ENCODE data around the gene ZBTB9. TPM values are rescaled to one million over a fixed set of nuclear protein-coding genes. Genes with fewer than 3 reads are reported as not detected.

ZBTB9 gene
- total RNA-seq, 4 donors from 2014 or later = 0.82 to 2.2 (median 1.2) TPM

DNA sequence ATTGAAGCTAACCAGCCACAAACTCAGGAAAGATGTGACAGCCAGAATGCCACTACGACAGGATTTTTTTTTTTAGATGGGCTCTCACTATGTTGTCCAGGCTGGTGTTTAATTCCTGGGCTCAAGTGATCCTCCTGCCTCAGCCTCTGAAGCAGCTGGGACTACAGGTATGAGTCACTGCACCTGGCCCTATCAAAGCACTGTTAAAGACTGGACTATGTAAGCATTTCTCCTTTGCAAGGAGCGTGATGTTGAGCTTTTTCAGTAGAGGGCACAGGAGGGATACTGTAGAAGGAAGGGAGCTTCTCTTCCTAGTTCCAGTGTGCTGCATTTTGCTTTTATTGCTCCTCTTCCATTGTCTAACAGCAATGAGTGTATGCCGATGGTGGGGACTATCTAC is 35.8 kb downstream of the ZBTB9 start:
- in situ Hi-C loops (cut with MboI; ENCODE audit: low sequenced_read_pairs in 4 of 4) (no loop called here), intact Hi-C loops (cut with DNase I; ENCODE audit: low total_unique reads) (no loop called here)
- H3K9me3 ChIP-seq = no peaks in the 10 kb centered on the region
- TF ChIP-seq POLR2A (IDR thresholded peaks at IDR 0.05) = no peak
- TF ChIP-seq, protein P1, sequence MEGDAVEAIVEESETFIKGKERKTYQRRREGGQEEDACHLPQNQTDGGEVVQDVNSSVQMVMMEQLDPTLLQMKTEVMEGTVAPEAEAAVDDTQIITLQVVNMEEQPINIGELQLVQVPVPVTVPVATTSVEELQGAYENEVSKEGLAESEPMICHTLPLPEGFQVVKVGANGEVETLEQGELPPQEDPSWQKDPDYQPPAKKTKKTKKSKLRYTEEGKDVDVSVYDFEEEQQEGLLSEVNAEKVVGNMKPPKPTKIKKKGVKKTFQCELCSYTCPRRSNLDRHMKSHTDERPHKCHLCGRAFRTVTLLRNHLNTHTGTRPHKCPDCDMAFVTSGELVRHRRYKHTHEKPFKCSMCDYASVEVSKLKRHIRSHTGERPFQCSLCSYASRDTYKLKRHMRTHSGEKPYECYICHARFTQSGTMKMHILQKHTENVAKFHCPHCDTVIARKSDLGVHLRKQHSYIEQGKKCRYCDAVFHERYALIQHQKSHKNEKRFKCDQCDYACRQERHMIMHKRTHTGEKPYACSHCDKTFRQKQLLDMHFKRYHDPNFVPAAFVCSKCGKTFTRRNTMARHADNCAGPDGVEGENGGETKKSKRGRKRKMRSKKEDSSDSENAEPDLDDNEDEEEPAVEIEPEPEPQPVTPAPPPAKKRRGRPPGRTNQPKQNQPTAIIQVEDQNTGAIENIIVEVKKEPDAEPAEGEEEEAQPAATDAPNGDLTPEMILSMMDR (IDR thresholded peaks at IDR 0.05 in 4 of 5, conservative IDR thresholded peaks at IDR 0.05 in 1 of 5) = no peak
- no peak overlapping the region for H3K4me3 ChIP-seq
- ATAC-seq (no peak), DNase-seq (no peak)
- no peaks in the 10 kb centered on the region for H3K27me3 ChIP-seq
- H3K4me1 ChIP-seq = no peaks in the 10 kb centered on the region
- H3K27ac ChIP-seq = no peak overlapping the region
- no peaks in the 10 kb centered on the region for H3K36me3 ChIP-seq

DNA sequence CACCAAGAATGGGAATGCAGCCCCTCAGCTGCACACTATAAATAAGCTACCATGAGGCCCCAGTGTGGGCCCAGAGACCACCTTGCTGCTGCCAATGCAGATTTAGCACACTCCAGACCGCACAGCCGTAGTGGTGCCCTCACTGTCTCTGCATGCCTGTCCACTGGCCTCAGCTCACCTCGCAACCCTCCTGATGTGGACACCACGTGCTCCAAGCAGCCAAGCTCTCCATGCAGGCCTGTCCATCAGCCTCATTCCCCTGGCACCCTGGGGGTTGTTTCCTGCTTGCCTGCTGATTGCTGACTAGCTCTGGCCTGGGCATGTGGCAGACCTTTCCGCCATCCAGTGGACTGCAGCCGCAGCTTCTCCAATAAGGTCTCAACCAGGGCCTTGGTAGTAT is 36.2 kb downstream of the ZBTB9 start:
- ATAC-seq (no peak), DNase-seq (no peak)
- intact Hi-C loops (cut with DNase I; ENCODE audit: low total_unique reads) = no loop called here

DNA sequence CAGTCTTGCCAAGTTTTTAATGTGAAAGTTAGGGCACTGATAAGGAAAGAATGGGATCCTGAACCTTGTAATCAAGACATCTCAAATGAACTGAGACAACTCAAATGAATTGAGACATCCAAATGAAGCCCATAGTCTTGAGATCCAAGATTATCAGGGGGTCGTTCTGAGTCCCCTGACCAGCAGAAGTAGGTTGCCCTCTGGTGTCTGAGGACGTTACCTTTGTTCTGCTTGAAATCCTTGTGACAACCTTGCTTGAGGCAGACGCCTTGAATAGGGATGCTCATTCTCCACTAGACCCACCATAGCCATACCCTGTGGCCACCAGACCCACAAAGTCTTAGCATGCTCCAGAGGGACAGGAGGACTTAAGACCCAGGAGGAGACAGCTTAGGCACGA is 37.7 kb downstream of the ZBTB9 start:
- ATAC-seq = no peak
- in situ Hi-C loops (cut with MboI; ENCODE audit: low sequenced_read_pairs in 4 of 4) = no loop called here

More for the DNA sequence above, 36.2 kb downstream of the ZBTB9 start:
- no peaks in the 10 kb centered on the region for H3K4me1 ChIP-seq
- no peak overlapping the region for H3K4me3 ChIP-seq
- no peak overlapping the region for H3K27ac ChIP-seq
- no peaks in the 10 kb centered on the region for H3K9me3 ChIP-seq
- H3K27me3 ChIP-seq = no peaks in the 10 kb centered on the region
- TF ChIP-seq POLR2A (IDR thresholded peaks at IDR 0.05) = no peak
- TF ChIP-seq, protein P1 (IDR thresholded peaks at IDR 0.05 in 4 of 5, conservative IDR thresholded peaks at IDR 0.05 in 1 of 5) = no peak
- H3K36me3 ChIP-seq = no peaks in the 10 kb centered on the region
- in situ Hi-C loops (cut with MboI; ENCODE audit: low sequenced_read_pairs in 4 of 4) = no loop called here

DNA sequence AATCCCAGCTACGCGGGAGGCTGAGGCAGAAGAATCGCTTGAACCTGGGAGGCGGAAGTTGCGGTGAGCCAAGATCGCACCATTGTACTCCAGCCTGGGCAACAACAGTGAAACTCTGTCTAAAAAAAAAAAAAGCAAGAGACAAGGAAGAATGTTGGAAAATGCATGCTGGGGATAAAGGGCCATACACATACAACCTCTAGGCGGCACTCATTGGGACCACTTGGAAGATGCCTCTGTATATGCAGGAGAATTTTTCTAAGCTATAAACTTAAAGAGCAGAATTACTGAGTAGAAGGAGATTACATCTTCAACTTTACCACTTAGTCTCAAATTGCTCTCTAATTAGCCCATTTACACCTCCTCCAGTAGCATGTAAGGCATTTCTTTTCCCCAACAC is 42.8 kb downstream of the ZBTB9 start:
- TF ChIP-seq POLR2A (IDR thresholded peaks at IDR 0.05) = no peak
- TF ChIP-seq, protein P1 (IDR thresholded peaks at IDR 0.05 in 4 of 5, conservative IDR thresholded peaks at IDR 0.05 in 1 of 5) = no peak
- DNase-seq (no peak), ATAC-seq (no peak)
- Histone ChIP-seq H3K9me3 (no peaks in the 10 kb centered on the region), H3K36me3 (no peaks in the 10 kb centered on the region), H3K4me1 (no peaks in the 10 kb centered on the region), H3K4me3 (no peak overlapping the region), H3K27me3 (no peaks in the 10 kb centered on the region), H3K27ac (no peak overlapping the region)
- intact Hi-C loops (cut with DNase I; ENCODE audit: low total_unique reads) (no loop called here), in situ Hi-C loops (cut with MboI; ENCODE audit: low sequenced_read_pairs in 4 of 4) (no loop called here)

More for the DNA sequence above, 37.7 kb downstream of the ZBTB9 start:
- DNase-seq = no peak
- TF ChIP-seq, protein P1 (IDR thresholded peaks at IDR 0.05 in 4 of 5, conservative IDR thresholded peaks at IDR 0.05 in 1 of 5) = no peak
- TF ChIP-seq POLR2A (IDR thresholded peaks at IDR 0.05) = no peak
- Histone ChIP-seq H3K27ac (no peak overlapping the region), H3K4me3 (no peak overlapping the region), H3K27me3 (no peaks in the 10 kb centered on the region), H3K36me3 (no peaks in the 10 kb centered on the region), H3K4me1 (no peaks in the 10 kb centered on the region), H3K9me3 (no peaks in the 10 kb centered on the region)
- intact Hi-C loops (cut with DNase I; ENCODE audit: low total_unique reads) = no loop called here

DNA sequence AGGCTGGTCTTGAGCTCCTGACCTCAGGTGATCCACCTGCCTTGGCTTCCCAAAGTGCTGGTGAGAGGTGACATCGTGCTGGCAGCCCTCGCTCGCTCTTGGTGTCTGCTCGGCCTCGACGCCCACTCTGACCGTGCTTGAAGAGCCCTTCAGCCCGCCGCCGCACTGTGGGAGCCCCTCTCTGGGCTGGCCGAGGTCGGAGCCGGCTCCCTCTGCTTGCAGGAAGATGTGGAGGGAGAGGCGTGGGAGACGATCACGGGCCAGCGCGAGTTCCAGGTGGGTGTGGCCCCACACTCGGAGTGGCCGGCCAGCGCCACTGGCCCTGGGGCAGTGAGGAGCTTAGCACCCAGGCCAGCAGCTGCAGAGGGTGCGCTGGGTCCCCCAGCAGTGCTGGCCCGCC is 48.1 kb downstream of the ZBTB9 start:
- DNase-seq (no peak), ATAC-seq (no peak)
- no peaks in the 10 kb centered on the region for H3K36me3 ChIP-seq
- no peak for TF ChIP-seq POLR2A (IDR thresholded peaks at IDR 0.05)
- TF ChIP-seq, protein P1 (IDR thresholded peaks at IDR 0.05 in 4 of 5, conservative IDR thresholded peaks at IDR 0.05 in 1 of 5) = no peak
- no peaks in the 10 kb centered on the region for H3K9me3 ChIP-seq
- in situ Hi-C loops (cut with MboI; ENCODE audit: low sequenced_read_pairs in 4 of 4) (no loop called here), intact Hi-C loops (cut with DNase I; ENCODE audit: low total_unique reads) (no loop called here)
- no peak overlapping the region for H3K4me3 ChIP-seq
- H3K27ac ChIP-seq = no peak overlapping the region
- no peaks in the 10 kb centered on the region for H3K27me3 ChIP-seq
- H3K4me1 ChIP-seq = no peaks in the 10 kb centered on the region

All from gastrocnemius medialis (tissue), 4 donors.